Right atrium auricular region (tissue), 2 donors: ENCODE measurements around the gene ZNF669. TPM values are rescaled to one million over a fixed set of nuclear protein-coding genes. Genes with fewer than 3 reads are reported as not detected.

ENCODE experiments used
- DNase-seq: peaks from one replicate; pipeline ENCODE4 v3.0.0-alpha.2; 2019; ENCODE audit warnings: low spot score
- H3K27ac ChIP-seq, 2 donors: fragments of 200-600 bp; sonication (generic); 1 replicate in 1 of 2; 2 replicates in 1 of 2; pipeline ENCODE4 v1.5.1; 2016 to 2019
- H3K27me3 ChIP-seq, 2 donors: fragments of 200-600 bp; sonication (generic); one replicate each; pipeline versions ENCODE4 v1.5.1 to v1.6.0; 2017 to 2019
- H3K36me3 ChIP-seq: fragments of 200-600 bp; sonication (generic); one replicate; pipeline ENCODE4 v1.5.1; 2016
- H3K4me1 ChIP-seq, 2 donors: fragments of 200-600 bp; sonication (generic); one replicate each; pipeline versions ENCODE4 v1.5.1 to v1.6.0; 2017 to 2019
- H3K4me3 ChIP-seq, 2 donors: fragments of 200-600 bp; sonication (generic); 1 replicate in 1 of 2; 2 replicates in 1 of 2; pipeline ENCODE4 v1.5.1; 2017 to 2019; ENCODE audit warnings: mild to moderate bottlenecking in 1 of 2, moderate library complexity in 1 of 2
- H3K9me3 ChIP-seq, 2 donors: fragments of 200-600 bp; sonication (generic); one replicate each; pipeline ENCODE4 v1.5.1; 2019
- total RNA-seq, 2 donors: library from RNA; depleted of rRNA; stranded (reverse); fragments of >200 nt; gene quantifications; one replicate each; pipeline ENCODE4 v1.1.0, GENCODE V29; 2016
- TF ChIP-seq, protein P1 (sequence below), 2 donors: fragments of 200-600 bp; sonication (generic); IDR thresholded peaks; one replicate each; pipeline ENCODE4 v1.5.1; 2019; ENCODE audit warnings: antibody characterized with exemption in 2 of 2

The ZNF669 gene
- total RNA-seq, 2 donors from 2014 or later = 3.2 to 3.6 TPM

DNA sequence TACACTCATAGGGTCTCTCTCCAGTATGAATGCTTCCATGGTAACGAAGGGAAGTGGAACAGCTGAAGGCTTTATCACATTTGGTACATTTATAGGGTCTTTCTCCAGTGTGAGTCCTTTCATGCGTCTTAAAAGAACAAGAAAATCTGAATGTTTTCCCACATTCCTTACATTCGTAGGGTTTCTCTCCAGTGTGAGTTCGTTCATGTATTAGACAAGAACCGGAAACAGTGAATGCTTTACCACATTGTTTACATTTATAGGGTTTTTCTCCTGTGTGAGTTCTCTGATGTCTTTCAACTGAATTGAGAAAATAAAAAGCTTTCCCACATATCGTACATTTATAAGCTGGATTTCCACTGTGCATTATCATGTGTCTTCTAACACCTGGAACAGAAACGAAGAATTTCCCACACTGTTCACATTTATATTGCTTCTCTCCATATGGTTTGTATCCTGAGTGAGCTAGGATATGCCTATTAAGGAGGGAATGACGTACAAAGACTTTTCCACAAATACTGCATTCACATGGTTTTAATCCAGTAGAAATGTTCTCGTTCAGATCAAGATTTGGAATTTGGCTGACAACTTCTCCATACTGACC lies 3.4 kb downstream of the ZNF669 start:
- peaks cover 26% of the 10 kb centered on the region for H3K36me3 ChIP-seq
- peaks cover 0 to 28% of the 10 kb centered on the region in 2 donors for H3K9me3 ChIP-seq

DNA sequence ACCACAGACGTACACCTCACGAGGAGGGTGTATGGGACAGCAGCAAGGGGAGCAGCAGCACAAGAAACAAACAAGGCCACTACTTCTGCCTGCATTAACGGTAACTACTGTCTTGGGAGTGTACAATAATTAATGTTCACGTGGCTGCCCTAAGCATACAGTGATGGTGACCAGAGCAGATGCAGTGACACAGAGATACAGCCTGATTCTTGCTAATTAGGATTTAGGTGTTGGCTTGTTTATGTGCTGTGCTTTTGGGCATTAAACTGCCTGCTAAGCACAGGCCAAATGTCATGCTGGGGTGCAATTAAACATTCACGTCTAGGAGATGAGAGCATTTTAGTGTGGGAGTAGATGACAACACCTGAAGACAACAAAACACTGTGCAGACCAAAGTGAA lies 7.2 kb downstream of the ZNF669 start:
- Histone ChIP-seq H3K27me3 (no peaks in the 10 kb centered on the region), H3K4me3 (no peak overlapping the region), H3K9me3 (peaks cover 0 to 25% of the 10 kb centered on the region in 2 donors), H3K4me1 (no peaks in the 10 kb centered on the region), H3K27ac (no peak overlapping the region), H3K36me3 (peaks cover 26% of the 10 kb centered on the region)
- TF ChIP-seq, protein P1, sequence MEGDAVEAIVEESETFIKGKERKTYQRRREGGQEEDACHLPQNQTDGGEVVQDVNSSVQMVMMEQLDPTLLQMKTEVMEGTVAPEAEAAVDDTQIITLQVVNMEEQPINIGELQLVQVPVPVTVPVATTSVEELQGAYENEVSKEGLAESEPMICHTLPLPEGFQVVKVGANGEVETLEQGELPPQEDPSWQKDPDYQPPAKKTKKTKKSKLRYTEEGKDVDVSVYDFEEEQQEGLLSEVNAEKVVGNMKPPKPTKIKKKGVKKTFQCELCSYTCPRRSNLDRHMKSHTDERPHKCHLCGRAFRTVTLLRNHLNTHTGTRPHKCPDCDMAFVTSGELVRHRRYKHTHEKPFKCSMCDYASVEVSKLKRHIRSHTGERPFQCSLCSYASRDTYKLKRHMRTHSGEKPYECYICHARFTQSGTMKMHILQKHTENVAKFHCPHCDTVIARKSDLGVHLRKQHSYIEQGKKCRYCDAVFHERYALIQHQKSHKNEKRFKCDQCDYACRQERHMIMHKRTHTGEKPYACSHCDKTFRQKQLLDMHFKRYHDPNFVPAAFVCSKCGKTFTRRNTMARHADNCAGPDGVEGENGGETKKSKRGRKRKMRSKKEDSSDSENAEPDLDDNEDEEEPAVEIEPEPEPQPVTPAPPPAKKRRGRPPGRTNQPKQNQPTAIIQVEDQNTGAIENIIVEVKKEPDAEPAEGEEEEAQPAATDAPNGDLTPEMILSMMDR (IDR thresholded peaks at IDR 0.05) = no peak
- no peak for DNase-seq

More for the DNA sequence above, 3.4 kb downstream of the ZNF669 start:
- Histone ChIP-seq H3K4me1 (peaks cover 0 to 17% of the 10 kb centered on the region in 2 donors), H3K27ac (no peak overlapping the region), H3K4me3 (no peak overlapping the region), H3K27me3 (no peaks in the 10 kb centered on the region)
- DNase-seq = no peak
- TF ChIP-seq, protein P1 (IDR thresholded peaks at IDR 0.05) = no peak

- H3K9me3 ChIP-seq = peaks cover 0 to 21% of the 10 kb centered on the region in 2 donors
- H3K27ac ChIP-seq = no peak overlapping the region
- H3K4me1 ChIP-seq = no peaks in the 10 kb centered on the region
- H3K27me3 ChIP-seq = no peaks in the 10 kb centered on the region
- no peak overlapping the region for H3K4me3 ChIP-seq
- DNase-seq = no peak
- peaks cover 23% of the 10 kb centered on the region for H3K36me3 ChIP-seq
- TF ChIP-seq, protein P1 (IDR thresholded peaks at IDR 0.05) = no peak
Measured at GRCh38 chr1:247096544-247096943, 7.6 kb downstream of the ZNF669 start.

- Histone ChIP-seq H3K9me3 (peaks cover 0 to 17% of the 10 kb centered on the region in 2 donors), H3K36me3 (peaks cover 18% of the 10 kb centered on the region), H3K4me1 (no peaks in the 10 kb centered on the region), H3K27me3 (no peaks in the 10 kb centered on the region), H3K27ac (no peak overlapping the region), H3K4me3 (no peak overlapping the region)
- no peak for DNase-seq
- TF ChIP-seq, protein P1 (IDR thresholded peaks at IDR 0.05) = no peak
Measured at GRCh38 chr1:247096112-247096511, 8.0 kb downstream of the ZNF669 start.

GRCh38 chr1:247090455-247090854 lies 13.7 kb downstream of the ZNF669 start:
- no peaks in the 10 kb centered on the region for H3K9me3 ChIP-seq
- H3K4me1 ChIP-seq = no peaks in the 10 kb centered on the region
- no peak overlapping the region for H3K4me3 ChIP-seq
- DNase-seq = no peak
- H3K27me3 ChIP-seq = no peaks in the 10 kb centered on the region
- no peak overlapping the region for H3K27ac ChIP-seq
- TF ChIP-seq, protein P1 (IDR thresholded peaks at IDR 0.05) = no peak
- no peaks in the 10 kb centered on the region for H3K36me3 ChIP-seq
